ENCODE data around the gene CUL7. TPM values are rescaled to one million over a fixed set of nuclear protein-coding genes. Genes with fewer than 3 reads are reported as not detected.
A peak's percentile ranks its signal among the peaks of the same experiment; 100 is the strongest.

Gene CUL7
- total and polyA plus RNA-seq, 2 of the 8 experiments (the other 6 are each of a cell fraction or from before 2014, with no cell fraction given): 10.8 to 15.0 TPM

GRCh38 chr6:43101497-43101896, 47.8 kb upstream of the CUL7 start:
- H2BK5ac ChIP-seq (ENCODE audit: low read depth, low read length): no peak overlapping the region
- H4K5ac ChIP-seq (ENCODE audit: insufficient read length, low read depth, low read length): no peak overlapping the region
- no peak overlapping the region for H4K91ac ChIP-seq (replicated peaks; ENCODE audit: insufficient read length, low read length)
- no peak overlapping the region for H2AK5ac ChIP-seq (ENCODE audit: low read depth, low read length)
- H2BK15ac ChIP-seq (ENCODE audit: low read length): no peak overlapping the region
- H3K27ac ChIP-seq (ENCODE audit: low read depth, low read length): no peak overlapping the region
- no peaks in the 10 kb centered on the region for H3K23me2 ChIP-seq (ENCODE audit: low read depth, low read length)
- peaks cover 10% of the 10 kb centered on the region for H3K79me1 ChIP-seq (ENCODE audit: low read depth, low read length)
- ChIA-PET POLR2A (ENCODE audit: partially characterized antibody) (interaction anchor here (0.8 kb wide), 1 partner anchor 33 kb away, joined by 4 read pairs; no protein-coding TSS in a partner anchor), CTCF (ENCODE audit: partially characterized antibody) (interaction anchor here (0.7 to 2.0 kb wide), 5 partner anchors 14 to 42 kb away, joined by 3 to 6 read pairs (median 4); no protein-coding TSS in a partner anchor)
- no peak overlapping the region for H4K8ac ChIP-seq (ENCODE audit: extremely low read depth, insufficient read depth, low read length)
- no peaks in the 10 kb centered on the region for H3K27me3 ChIP-seq (replicated peaks in 1 of 4; ENCODE audit: control insufficient read depth in 3 of 4, extremely low read depth in 1 of 4, insufficient read depth in 3 of 4, low read length in 3 of 4)
- peaks cover 0 to under 1% of the 10 kb centered on the region in 2 experiments for H4K20me1 ChIP-seq (replicated peaks in 1 of 2; ENCODE audit: control insufficient read depth in 1 of 2, insufficient read depth in 2 of 2, low read length in 2 of 2)
- 93% methylated on average over 2 of the region's 4 CpGs; no CpG with 5 or more reads in 1 of the 2 experiments for WGBS, 2 experiments (ENCODE audit: extremely low coverage in 1 of 2, insufficient coverage in 1 of 2, insufficient read length in 1 of 2, insufficient replicate concordance in 2 of 2, low coverage in 1 of 2, low lambda C conversion rate in 2 of 2, missing lambda C conversion rate in 1 of 2)
- no peak overlapping the region for H3K4ac ChIP-seq (replicated peaks; ENCODE audit: insufficient read length, low read depth, low read length)
- peaks cover 3 to 77% of the 10 kb centered on the region in 2 experiments; a peak in 3 of 4 replicates for H3K79me2 ChIP-seq (ENCODE audit: control insufficient read depth in 1 of 2, insufficient read depth in 2 of 2, low read length in 2 of 2)
- no peak overlapping the region for H3K23ac ChIP-seq (ENCODE audit: insufficient read length)
- H2BK120ac ChIP-seq (replicated peaks; ENCODE audit: low read depth, low read length): no peak overlapping the region
- H2BK12ac ChIP-seq (ENCODE audit: low read depth, low read length): no peak overlapping the region
- H3K4me1 ChIP-seq (replicated peaks in 1 of 4; ENCODE audit: control insufficient read depth in 3 of 4, insufficient read depth in 4 of 4, low read length in 3 of 4): peaks cover 9 to 18% (median 13%) of the 10 kb centered on the region in 4 experiments; a peak in 6 of 7 replicates
- no peak overlapping the region for H3K56ac ChIP-seq (replicated peaks; ENCODE audit: insufficient read length, low read depth, low read length)
- no peak overlapping the region for H3K18ac ChIP-seq (ENCODE audit: extremely low read depth, low read length)
- H3K36me3 ChIP-seq (ENCODE audit: control insufficient read depth in 2 of 4, insufficient read depth in 4 of 4, low read length in 3 of 4): no peaks in the 10 kb centered on the region
- no peaks in the 10 kb centered on the region for H3K9me3 ChIP-seq (ENCODE audit: insufficient read depth in 2 of 2, low read depth in 1 of 2, low read length in 1 of 2)
- no peak overlapping the region for H2BK20ac ChIP-seq (ENCODE audit: low read length)
- H3K4me2 ChIP-seq (ENCODE audit: insufficient read depth in 1 of 2, low read depth in 2 of 2, low read length in 2 of 2): no peak overlapping the region
- no peak overlapping the region for H2AFZ ChIP-seq (ENCODE audit: low read length)
- H3K4me3 ChIP-seq (ENCODE audit: extremely low read depth in 1 of 4, insufficient read depth in 2 of 4, low read depth in 3 of 4, low read length in 4 of 4): no peak overlapping the region
- FAIRE-seq (no peak), DNase-seq (ENCODE audit: low read depth in 1 of 2, low spot score in 2 of 2) (no peak)
- no peak overlapping the region for H3K9ac ChIP-seq (replicated peaks in 1 of 4; ENCODE audit: extremely low read depth in 1 of 4, low read depth in 3 of 4, low read length in 3 of 4)
- TF ChIP-seq POU5F1 (IDR thresholded peaks at IDR 0.05; ENCODE audit: low read depth, low read length) (no peak), TCF12 (IDR thresholded peaks at IDR 0.05; ENCODE audit: low read depth, low read length) (no peak), MAFK (IDR thresholded peaks at IDR 0.05; ENCODE audit: low read depth, low read length) (peak; percentile 90)
- no peak overlapping the region for H3K14ac ChIP-seq (ENCODE audit: insufficient read length)
